ENCODE results near the gene RUNDC1. TPM values are rescaled to one million over a fixed set of nuclear protein-coding genes. Genes with fewer than 3 reads are reported as not detected.
A peak's percentile ranks its signal among the peaks of the same experiment; 100 is the strongest.

RUNDC1 gene
- total RNA-seq, 1 donor from 2014 or later: 10.3 TPM

GRCh38 chr17:43006639-43007551, 26.5 kb downstream of the RUNDC1 start, which contains the start of gene IFI35:
Gene IFI35 (plus strand): TSS chr17:43006784. CDS start chr17:43006948, 164 bp downstream.
- DNase-seq (ENCODE audit: low read depth) (peak; percentile 66), FAIRE-seq (no peak)
- H3K4me3 ChIP-seq (ENCODE audit: low read depth, low read length): peak within 1 kb of the TSS; percentile 45
- peaks cover 6% of the 10 kb centered on the region for H3K36me3 ChIP-seq (ENCODE audit: control insufficient read depth, insufficient read depth, low read length)
- peak; percentile 41 for TF ChIP-seq CTCF (IDR thresholded peaks at IDR 0.05; ENCODE audit: insufficient read depth, low read length, severe bottlenecking)
- no peaks in the 10 kb centered on the region for H3K27me3 ChIP-seq (ENCODE audit: control insufficient read depth, insufficient read depth, low read length)

GRCh38 chr17:43010667-43011308, 30.4 kb downstream of the RUNDC1 start:
- H3K27me3 ChIP-seq (ENCODE audit: control insufficient read depth, insufficient read depth, low read length): no peaks in the 10 kb centered on the region
- FAIRE-seq: no peak
- no peak for DNase-seq (ENCODE audit: low read depth)

GRCh38 chr17:43011728-43012472, 31.5 kb downstream of the RUNDC1 start:
- H3K4me3 ChIP-seq (ENCODE audit: low read depth, low read length): no peak overlapping the region
- H3K36me3 ChIP-seq (ENCODE audit: control insufficient read depth, insufficient read depth, low read length): peaks cover 11% of the 10 kb centered on the region
- no peaks in the 10 kb centered on the region for H3K27me3 ChIP-seq (ENCODE audit: control insufficient read depth, insufficient read depth, low read length)
- no peak for DNase-seq (ENCODE audit: low read depth)
- TF ChIP-seq CTCF (IDR thresholded peaks at IDR 0.05; ENCODE audit: insufficient read depth, low read length, severe bottlenecking): no peak
- FAIRE-seq: no peak

More at GRCh38 chr17:43010667-43011308, 30.4 kb downstream of the RUNDC1 start:
- TF ChIP-seq CTCF (IDR thresholded peaks at IDR 0.05; ENCODE audit: insufficient read depth, low read length, severe bottlenecking): no peak
- Histone ChIP-seq H3K4me3 (ENCODE audit: low read depth, low read length) (no peak overlapping the region), H3K36me3 (ENCODE audit: control insufficient read depth, insufficient read depth, low read length) (peaks cover 6% of the 10 kb centered on the region)

DNA sequence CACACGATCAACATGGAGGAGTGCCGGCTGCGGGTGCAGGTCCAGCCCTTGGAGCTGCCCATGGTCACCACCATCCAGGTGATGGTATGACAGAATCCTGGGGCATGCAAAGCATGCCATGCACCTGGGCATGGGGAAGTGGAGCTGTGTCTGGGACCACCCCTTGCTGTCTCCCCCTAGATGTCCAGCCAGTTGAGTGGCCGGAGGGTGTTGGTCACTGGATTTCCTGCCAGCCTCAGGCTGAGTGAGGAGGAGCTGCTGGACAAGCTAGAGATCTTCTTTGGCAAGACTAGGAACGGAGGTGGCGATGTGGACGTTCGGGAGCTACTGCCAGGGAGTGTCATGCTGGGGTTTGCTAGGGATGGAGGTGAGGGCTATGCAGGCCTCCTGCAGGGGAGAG, 32.9 kb downstream of the RUNDC1 start:
- DNase-seq (ENCODE audit: low read depth) (no peak), FAIRE-seq (no peak)
- peaks cover 12% of the 10 kb centered on the region for H3K36me3 ChIP-seq (ENCODE audit: control insufficient read depth, insufficient read depth, low read length)
- no peak overlapping the region for H3K4me3 ChIP-seq (ENCODE audit: low read depth, low read length)
- no peak for TF ChIP-seq CTCF (IDR thresholded peaks at IDR 0.05; ENCODE audit: insufficient read depth, low read length, severe bottlenecking)
- no peaks in the 10 kb centered on the region for H3K27me3 ChIP-seq (ENCODE audit: control insufficient read depth, insufficient read depth, low read length)

- Histone ChIP-seq H3K36me3 (ENCODE audit: control insufficient read depth, insufficient read depth, low read length) (peaks cover 15% of the 10 kb centered on the region), H3K27me3 (ENCODE audit: control insufficient read depth, insufficient read depth, low read length) (no peaks in the 10 kb centered on the region), H3K4me3 (ENCODE audit: low read depth, low read length) (no peak overlapping the region)
- DNase-seq (ENCODE audit: low read depth) (no peak), FAIRE-seq (peak; percentile 47)
- TF ChIP-seq CTCF (IDR thresholded peaks at IDR 0.05; ENCODE audit: insufficient read depth, low read length, severe bottlenecking): no peak
Measured at GRCh38 chr17:43014020-43014648, 33.8 kb downstream of the RUNDC1 start.
